GM23338 (cell line): ENCODE results near the gene HIVEP2.

Experiments used
- CREB1 ChIP-seq: fragments of 250-450 bp; sonication (Bioruptor Pico); IDR thresholded peaks from 2 replicates; pipeline ENCODE4 v1.5.0; 2020; ENCODE audit warnings: low read depth, mild to moderate bottlenecking, moderate library complexity
- EZH2 ChIP-seq: fragments of 200-600 bp; sonication (generic); IDR thresholded peaks from one replicate; pipeline ENCODE4 v1.8.0; 2017; ENCODE audit warnings: antibody characterized with exemption, mild to moderate bottlenecking, low read depth; ENCODE audit not compliant: unreplicated experiment
- EZH2phosphoT487 ChIP-seq: fragments of 200-600 bp; sonication (generic); IDR thresholded peaks from one replicate; pipeline ENCODE4 v1.8.1; 2018; ENCODE audit warnings: antibody characterized with exemption; ENCODE audit not compliant: unreplicated experiment
- JUNB ChIP-seq: IDR thresholded peaks from one replicate; pipeline ENCODE4 v1.6.1; 2016; ENCODE audit warnings: antibody characterized with exemption; ENCODE audit not compliant: unreplicated experiment
- NANOG ChIP-seq: IDR thresholded peaks from 2 replicates; pipeline ENCODE4 v1.6.1; 2016; ENCODE audit warnings: antibody characterized with exemption, borderline replicate concordance
- POLR2AphosphoS5 ChIP-seq: IDR thresholded peaks from 2 replicates; pipeline ENCODE4 v1.6.1; 2016; ENCODE audit warnings: antibody characterized with exemption, low read depth
- STAT1 ChIP-seq: IDR thresholded peaks from one replicate; pipeline ENCODE4 v1.6.1; 2016; ENCODE audit warnings: antibody characterized with exemption; ENCODE audit not compliant: unreplicated experiment
- ZNF114 ChIP-seq: fragments of 250-450 bp; sonication (Bioruptor Pico); IDR thresholded peaks from 2 replicates; pipeline ENCODE4 v1.5.0; 2020; ENCODE audit warnings: mild to moderate bottlenecking, moderate library complexity
- TF ChIP-seq, protein P1 (sequence below), 2 experiments: fragments of 200-600 bp in 1 of 2; sonication (generic) in 1 of 2; conservative IDR thresholded peaks; 2 replicates each; pipeline versions ENCODE4 v1.5.1 to v1.6.1; 2016 to 2017; ENCODE audit warnings: antibody characterized with exemption in 2 of 2, low read depth in 2 of 2, mild to moderate bottlenecking in 2 of 2, moderate library complexity in 1 of 2
- TF ChIP-seq, protein P2 (sequence below): IDR thresholded peaks from one replicate; pipeline ENCODE4 v1.6.1; 2018; ENCODE audit warnings: antibody characterized with exemption; ENCODE audit not compliant: unreplicated experiment
- TF ChIP-seq, protein P3 (sequence below): fragments of 250-450 bp; sonication (Bioruptor Pico); IDR thresholded peaks from 2 replicates; pipeline ENCODE4 v1.5.0; 2020; ENCODE audit warnings: mild to moderate bottlenecking, moderate library complexity
- TF ChIP-seq, protein P4 (sequence below): IDR thresholded peaks from 2 replicates; pipeline ENCODE4 v1.6.1; 2016; ENCODE audit warnings: antibody characterized with exemption

DNA sequence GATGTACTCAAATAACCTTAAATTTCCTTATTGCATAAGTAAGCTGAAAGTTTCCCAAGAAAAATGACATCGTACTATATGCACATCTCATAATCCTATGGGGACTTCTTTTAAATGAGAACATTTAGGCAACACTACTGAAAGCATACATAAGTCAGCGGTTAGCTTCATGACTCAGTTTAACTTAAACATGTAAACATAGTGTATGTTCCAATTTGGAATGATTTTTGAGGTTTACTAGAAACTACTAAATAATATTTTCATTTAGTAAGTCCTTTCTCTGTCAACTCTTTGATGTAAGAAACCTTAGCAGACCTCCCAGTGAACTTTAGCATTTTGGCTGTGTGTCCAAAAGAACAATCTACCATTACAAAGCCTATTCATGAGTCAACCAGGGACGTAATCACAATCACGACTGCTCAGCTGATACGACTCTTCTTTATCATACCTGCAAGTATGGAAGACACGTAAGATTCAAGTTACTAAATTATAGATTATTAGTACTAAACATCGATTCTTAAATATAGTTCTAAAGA is 19.3 kb downstream of the HIVEP2 start:
- TF ChIP-seq, protein P1, sequence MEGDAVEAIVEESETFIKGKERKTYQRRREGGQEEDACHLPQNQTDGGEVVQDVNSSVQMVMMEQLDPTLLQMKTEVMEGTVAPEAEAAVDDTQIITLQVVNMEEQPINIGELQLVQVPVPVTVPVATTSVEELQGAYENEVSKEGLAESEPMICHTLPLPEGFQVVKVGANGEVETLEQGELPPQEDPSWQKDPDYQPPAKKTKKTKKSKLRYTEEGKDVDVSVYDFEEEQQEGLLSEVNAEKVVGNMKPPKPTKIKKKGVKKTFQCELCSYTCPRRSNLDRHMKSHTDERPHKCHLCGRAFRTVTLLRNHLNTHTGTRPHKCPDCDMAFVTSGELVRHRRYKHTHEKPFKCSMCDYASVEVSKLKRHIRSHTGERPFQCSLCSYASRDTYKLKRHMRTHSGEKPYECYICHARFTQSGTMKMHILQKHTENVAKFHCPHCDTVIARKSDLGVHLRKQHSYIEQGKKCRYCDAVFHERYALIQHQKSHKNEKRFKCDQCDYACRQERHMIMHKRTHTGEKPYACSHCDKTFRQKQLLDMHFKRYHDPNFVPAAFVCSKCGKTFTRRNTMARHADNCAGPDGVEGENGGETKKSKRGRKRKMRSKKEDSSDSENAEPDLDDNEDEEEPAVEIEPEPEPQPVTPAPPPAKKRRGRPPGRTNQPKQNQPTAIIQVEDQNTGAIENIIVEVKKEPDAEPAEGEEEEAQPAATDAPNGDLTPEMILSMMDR (conservative IDR thresholded peaks at IDR 0.05; ENCODE audit: low read depth in 2 of 2) = no peak
- TF ChIP-seq POLR2AphosphoS5 (no peak), NANOG (no peak), STAT1 (no peak), EZH2phosphoT487 (no peak), EZH2 (no peak), CREB1 (CRISPR knock-in tag) (no peak), ZNF114 (no peak), JUNB (no peak)
- TF ChIP-seq, protein P2, sequence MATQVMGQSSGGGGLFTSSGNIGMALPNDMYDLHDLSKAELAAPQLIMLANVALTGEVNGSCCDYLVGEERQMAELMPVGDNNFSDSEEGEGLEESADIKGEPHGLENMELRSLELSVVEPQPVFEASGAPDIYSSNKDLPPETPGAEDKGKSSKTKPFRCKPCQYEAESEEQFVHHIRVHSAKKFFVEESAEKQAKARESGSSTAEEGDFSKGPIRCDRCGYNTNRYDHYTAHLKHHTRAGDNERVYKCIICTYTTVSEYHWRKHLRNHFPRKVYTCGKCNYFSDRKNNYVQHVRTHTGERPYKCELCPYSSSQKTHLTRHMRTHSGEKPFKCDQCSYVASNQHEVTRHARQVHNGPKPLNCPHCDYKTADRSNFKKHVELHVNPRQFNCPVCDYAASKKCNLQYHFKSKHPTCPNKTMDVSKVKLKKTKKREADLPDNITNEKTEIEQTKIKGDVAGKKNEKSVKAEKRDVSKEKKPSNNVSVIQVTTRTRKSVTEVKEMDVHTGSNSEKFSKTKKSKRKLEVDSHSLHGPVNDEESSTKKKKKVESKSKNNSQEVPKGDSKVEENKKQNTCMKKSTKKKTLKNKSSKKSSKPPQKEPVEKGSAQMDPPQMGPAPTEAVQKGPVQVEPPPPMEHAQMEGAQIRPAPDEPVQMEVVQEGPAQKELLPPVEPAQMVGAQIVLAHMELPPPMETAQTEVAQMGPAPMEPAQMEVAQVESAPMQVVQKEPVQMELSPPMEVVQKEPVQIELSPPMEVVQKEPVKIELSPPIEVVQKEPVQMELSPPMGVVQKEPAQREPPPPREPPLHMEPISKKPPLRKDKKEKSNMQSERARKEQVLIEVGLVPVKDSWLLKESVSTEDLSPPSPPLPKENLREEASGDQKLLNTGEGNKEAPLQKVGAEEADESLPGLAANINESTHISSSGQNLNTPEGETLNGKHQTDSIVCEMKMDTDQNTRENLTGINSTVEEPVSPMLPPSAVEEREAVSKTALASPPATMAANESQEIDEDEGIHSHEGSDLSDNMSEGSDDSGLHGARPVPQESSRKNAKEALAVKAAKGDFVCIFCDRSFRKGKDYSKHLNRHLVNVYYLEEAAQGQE = no peak
- TF ChIP-seq, protein P3, sequence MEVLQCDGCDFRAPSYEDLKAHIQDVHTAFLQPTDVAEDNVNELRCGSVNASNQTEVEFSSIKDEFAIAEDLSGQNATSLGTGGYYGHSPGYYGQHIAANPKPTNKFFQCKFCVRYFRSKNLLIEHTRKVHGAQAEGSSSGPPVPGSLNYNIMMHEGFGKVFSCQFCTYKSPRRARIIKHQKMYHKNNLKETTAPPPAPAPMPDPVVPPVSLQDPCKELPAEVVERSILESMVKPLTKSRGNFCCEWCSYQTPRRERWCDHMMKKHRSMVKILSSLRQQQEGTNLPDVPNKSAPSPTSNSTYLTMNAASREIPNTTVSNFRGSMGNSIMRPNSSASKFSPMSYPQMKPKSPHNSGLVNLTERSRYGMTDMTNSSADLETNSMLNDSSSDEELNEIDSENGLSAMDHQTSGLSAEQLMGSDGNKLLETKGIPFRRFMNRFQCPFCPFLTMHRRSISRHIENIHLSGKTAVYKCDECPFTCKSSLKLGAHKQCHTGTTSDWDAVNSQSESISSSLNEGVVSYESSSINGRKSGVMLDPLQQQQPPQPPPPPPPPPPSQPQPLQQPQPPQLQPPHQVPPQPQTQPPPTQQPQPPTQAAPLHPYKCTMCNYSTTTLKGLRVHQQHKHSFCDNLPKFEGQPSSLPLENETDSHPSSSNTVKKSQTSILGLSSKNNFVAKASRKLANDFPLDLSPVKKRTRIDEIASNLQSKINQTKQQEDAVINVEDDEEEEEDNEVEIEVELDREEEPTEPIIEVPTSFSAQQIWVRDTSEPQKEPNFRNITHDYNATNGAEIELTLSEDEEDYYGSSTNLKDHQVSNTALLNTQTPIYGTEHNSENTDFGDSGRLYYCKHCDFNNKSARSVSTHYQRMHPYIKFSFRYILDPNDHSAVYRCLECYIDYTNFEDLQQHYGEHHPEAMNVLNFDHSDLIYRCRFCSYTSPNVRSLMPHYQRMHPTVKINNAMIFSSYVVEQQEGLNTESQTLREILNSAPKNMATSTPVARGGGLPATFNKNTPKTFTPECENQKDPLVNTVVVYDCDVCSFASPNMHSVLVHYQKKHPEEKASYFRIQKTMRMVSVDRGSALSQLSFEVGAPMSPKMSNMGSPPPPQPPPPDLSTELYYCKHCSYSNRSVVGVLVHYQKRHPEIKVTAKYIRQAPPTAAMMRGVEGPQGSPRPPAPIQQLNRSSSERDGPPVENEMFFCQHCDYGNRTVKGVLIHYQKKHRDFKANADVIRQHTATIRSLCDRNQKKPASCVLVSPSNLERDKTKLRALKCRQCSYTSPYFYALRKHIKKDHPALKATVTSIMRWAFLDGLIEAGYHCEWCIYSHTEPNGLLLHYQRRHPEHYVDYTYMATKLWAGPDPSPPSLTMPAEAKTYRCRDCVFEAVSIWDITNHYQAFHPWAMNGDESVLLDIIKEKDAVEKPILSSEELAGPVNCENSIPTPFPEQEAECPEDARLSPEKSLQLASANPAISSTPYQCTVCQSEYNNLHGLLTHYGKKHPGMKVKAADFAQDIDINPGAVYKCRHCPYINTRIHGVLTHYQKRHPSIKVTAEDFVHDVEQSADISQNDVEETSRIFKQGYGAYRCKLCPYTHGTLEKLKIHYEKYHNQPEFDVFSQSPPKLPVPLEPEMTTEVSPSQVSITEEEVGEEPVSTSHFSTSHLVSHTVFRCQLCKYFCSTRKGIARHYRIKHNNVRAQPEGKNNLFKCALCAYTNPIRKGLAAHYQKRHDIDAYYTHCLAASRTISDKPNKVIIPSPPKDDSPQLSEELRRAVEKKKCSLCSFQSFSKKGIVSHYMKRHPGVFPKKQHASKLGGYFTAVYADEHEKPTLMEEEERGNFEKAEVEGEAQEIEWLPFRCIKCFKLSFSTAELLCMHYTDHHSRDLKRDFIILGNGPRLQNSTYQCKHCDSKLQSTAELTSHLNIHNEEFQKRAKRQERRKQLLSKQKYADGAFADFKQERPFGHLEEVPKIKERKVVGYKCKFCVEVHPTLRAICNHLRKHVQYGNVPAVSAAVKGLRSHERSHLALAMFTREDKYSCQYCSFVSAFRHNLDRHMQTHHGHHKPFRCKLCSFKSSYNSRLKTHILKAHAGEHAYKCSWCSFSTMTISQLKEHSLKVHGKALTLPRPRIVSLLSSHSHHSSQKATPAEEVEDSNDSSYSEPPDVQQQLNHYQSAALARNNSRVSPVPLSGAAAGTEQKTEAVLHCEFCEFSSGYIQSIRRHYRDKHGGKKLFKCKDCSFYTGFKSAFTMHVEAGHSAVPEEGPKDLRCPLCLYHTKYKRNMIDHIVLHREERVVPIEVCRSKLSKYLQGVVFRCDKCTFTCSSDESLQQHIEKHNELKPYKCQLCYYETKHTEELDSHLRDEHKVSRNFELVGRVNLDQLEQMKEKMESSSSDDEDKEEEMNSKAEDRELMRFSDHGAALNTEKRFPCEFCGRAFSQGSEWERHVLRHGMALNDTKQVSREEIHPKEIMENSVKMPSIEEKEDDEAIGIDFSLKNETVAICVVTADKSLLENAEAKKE (CRISPR knock-in tag) = no peak
- TF ChIP-seq, protein P4, sequence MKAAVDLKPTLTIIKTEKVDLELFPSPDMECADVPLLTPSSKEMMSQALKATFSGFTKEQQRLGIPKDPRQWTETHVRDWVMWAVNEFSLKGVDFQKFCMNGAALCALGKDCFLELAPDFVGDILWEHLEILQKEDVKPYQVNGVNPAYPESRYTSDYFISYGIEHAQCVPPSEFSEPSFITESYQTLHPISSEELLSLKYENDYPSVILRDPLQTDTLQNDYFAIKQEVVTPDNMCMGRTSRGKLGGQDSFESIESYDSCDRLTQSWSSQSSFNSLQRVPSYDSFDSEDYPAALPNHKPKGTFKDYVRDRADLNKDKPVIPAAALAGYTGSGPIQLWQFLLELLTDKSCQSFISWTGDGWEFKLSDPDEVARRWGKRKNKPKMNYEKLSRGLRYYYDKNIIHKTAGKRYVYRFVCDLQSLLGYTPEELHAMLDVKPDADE = no peak
